NCI-H345 treated with DMSO at 0.1 percent for 48 hours (cell line): Measurements from ENCODE around the gene TLCD3B.
"Not testable (repeated sequence)": the region's sequence is repeated elsewhere in the genome, so short reads cannot be mapped to it uniquely, and the experiment has no call there.

Source experiments
- DNase-seq: peaks from one replicate; lab custom pipeline; 2025; ENCODE audit not compliant: unreplicated experiment; lab: John Stamatoyannopoulos, UW

The TLCD3B gene

GRCh38 chr16:30026449-30026848, 4.6 kb downstream of the TLCD3B start:
- DNase-seq, result no peak

GRCh38 chr16:30025574-30025973, 5.5 kb downstream of the TLCD3B start:
- no peak for DNase-seq

- DNase-seq, result no peak
These were observed 5.9 kb downstream of the TLCD3B start for GRCh38 chr16:30025156-30025555.

- DNase-seq, result no peak
These were observed 6.6 kb downstream of the TLCD3B start for GRCh38 chr16:30024451-30024850.

- DNase-seq, result no peak
These were observed 7.5 kb downstream of the TLCD3B start for GRCh38 chr16:30023586-30023985.

- no peak for DNase-seq
These were observed 8.2 kb downstream of the TLCD3B start, which contains the start of gene C16orf92 for GRCh38 chr16:30022887-30023286. C16orf92 (plus strand) TSS chr16:30023198; CDS start chr16:30023341, 143 bp downstream.

GRCh38 chr16:30018731-30019158, 12.3 kb downstream of the TLCD3B start:
- DNase-seq, result no peak

- DNase-seq, result not testable (repeated sequence)
These were observed 13.1 kb downstream of the TLCD3B start for GRCh38 chr16:30017937-30018336.

GRCh38 chr16:30017277-30017656, 13.8 kb downstream of the TLCD3B start:
- DNase-seq, result no peak

GRCh38 chr16:30016555-30017276, 14.4 kb downstream of the TLCD3B start:
- DNase-seq, result no peak

- not testable (repeated sequence) for DNase-seq
These were observed 15.6 kb downstream of the TLCD3B start for GRCh38 chr16:30015450-30015849.

- not testable (repeated sequence) for DNase-seq
These were observed 18.5 kb downstream of the TLCD3B start for GRCh38 chr16:30012598-30012997.

- no peak for DNase-seq
These were observed 19.2 kb downstream of the TLCD3B start for GRCh38 chr16:30011714-30012504.

- peak; percentile 65 for DNase-seq
These were observed 20.0 kb downstream of the TLCD3B start, which contains the start of gene DOC2A for GRCh38 chr16:30010844-30011713. DOC2A (minus strand) TSS chr16:30011027; CDS start chr16:30010222, 805 bp downstream.

- no peak for DNase-seq
These were observed 20.9 kb downstream of the TLCD3B start for GRCh38 chr16:30009990-30010843.

GRCh38 chr16:30009085-30009862, 21.8 kb downstream of the TLCD3B start:
- DNase-seq, result no peak

- DNase-seq, result no peak
These were observed 23.6 kb downstream of the TLCD3B start for GRCh38 chr16:30007378-30007895.

- no peak for DNase-seq
These were observed 24.3 kb downstream of the TLCD3B start for GRCh38 chr16:30006659-30007377.

- no peak for DNase-seq
These were observed 25.0 kb downstream of the TLCD3B start for GRCh38 chr16:30006095-30006473.
